Endothelial cell of umbilical vein (primary cell): ENCODE data around the gene LINGO4.

Experiments used
- EZH2 ChIP-seq: IDR thresholded peaks from 2 replicates; pipeline ENCODE4 v1.6.1; 2012; ENCODE audit warnings: borderline replicate concordance, low read depth, mild to moderate bottlenecking, moderate library complexity, low read length, inconsistent platforms; ENCODE audit not compliant: severe bottlenecking
- POLR2A ChIP-seq: IDR thresholded peaks from 2 replicates; pipeline ENCODE4 v1.6.1; 2012; ENCODE audit warnings: low read depth, mild to moderate bottlenecking, control low read depth, low read length

GRCh38 chr1:151807131-151807530, 1.9 kb upstream of the LINGO4 start:
- TF ChIP-seq POLR2A (no peak), EZH2 (no peak)
